Neuron (in vitro differentiated cells): ENCODE results near the gene KRT74.

ENCODE experiments used
- H2AFZ ChIP-seq: one replicate; pipeline ENCODE4 v1.6.1; 2013; ENCODE audit warnings: low read depth, mild to moderate bottlenecking, inconsistent platforms, low read length, moderate library complexity
- H3K27me3 ChIP-seq: one replicate; pipeline ENCODE4 v1.6.1; 2013; ENCODE audit warnings: low read length; ENCODE audit not compliant: insufficient read depth
- H3K36me3 ChIP-seq: one replicate; pipeline ENCODE4 v1.6.1; 2013; ENCODE audit warnings: low read length; ENCODE audit not compliant: insufficient read depth
- H3K4me1 ChIP-seq: one replicate; pipeline ENCODE4 v1.6.1; 2013; ENCODE audit warnings: low read length; ENCODE audit not compliant: insufficient read depth
- H3K4me3 ChIP-seq: 2 replicates; pipeline ENCODE4 v1.5.1; 2013; ENCODE audit warnings: mild to moderate bottlenecking, low read length, moderate library complexity
- H3K9me3 ChIP-seq: one replicate; pipeline ENCODE4 v1.6.1; 2013; ENCODE audit warnings: low read length

KRT74 gene

GRCh38 chr12:52537101-52537500, 36.5 kb downstream of the KRT74 start:
- no peaks in the 10 kb centered on the region for H3K9me3 ChIP-seq
- no peak overlapping the region for H2AFZ ChIP-seq
- no peaks in the 10 kb centered on the region for H3K4me1 ChIP-seq
- H3K27me3 ChIP-seq = no peaks in the 10 kb centered on the region
- no peak overlapping the region for H3K4me3 ChIP-seq
- no peaks in the 10 kb centered on the region for H3K36me3 ChIP-seq

DNA sequence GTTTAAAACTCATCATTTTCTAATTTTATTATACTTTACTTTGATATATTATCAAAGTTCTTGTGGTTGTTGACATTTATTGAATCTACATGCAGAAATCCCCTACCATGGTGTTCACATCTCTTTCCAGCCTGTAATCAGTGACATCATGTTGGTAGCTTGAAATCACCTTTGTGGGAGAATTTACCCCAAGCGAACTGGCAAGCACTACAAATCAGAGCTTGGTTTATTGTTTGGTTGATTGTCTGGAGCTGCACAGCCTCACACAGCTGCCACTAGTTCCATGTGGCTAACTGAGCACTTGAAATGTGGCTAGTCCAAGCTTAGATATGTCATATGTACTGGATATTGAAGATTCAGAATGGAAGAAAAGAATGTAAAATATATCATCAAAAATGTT, 38.1 kb downstream of the KRT74 start:
- H3K4me3 ChIP-seq = no peak overlapping the region
- no peaks in the 10 kb centered on the region for H3K4me1 ChIP-seq
- no peaks in the 10 kb centered on the region for H3K27me3 ChIP-seq
- H3K36me3 ChIP-seq = no peaks in the 10 kb centered on the region
- H2AFZ ChIP-seq = no peak overlapping the region
- no peaks in the 10 kb centered on the region for H3K9me3 ChIP-seq

DNA sequence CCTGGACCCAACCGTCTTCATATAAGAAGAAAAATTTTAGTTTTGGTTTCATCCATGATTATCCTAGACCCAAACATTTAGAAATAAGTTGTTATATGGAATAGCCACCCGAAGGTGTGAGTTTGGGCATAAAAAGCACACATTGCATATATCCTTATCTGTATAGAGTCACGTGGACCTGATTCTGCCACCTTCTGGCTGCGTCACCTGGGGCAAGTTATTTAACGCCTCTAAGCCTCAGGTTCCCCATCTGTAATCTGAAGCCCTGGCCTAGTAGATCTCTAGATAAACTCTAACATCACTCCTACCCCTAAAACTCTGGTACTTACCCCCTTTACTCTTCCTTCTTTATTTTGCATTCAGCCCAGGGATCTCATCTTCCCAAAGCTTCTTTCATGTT, 39.2 kb downstream of the KRT74 start:
- H3K36me3 ChIP-seq = no peaks in the 10 kb centered on the region
- H3K9me3 ChIP-seq = no peaks in the 10 kb centered on the region
- no peaks in the 10 kb centered on the region for H3K4me1 ChIP-seq
- no peak overlapping the region for H3K4me3 ChIP-seq
- H3K27me3 ChIP-seq = no peaks in the 10 kb centered on the region
- no peak overlapping the region for H2AFZ ChIP-seq

GRCh38 chr12:52533686-52534470, 39.8 kb downstream of the KRT74 start:
- H3K9me3 ChIP-seq = no peaks in the 10 kb centered on the region
- H3K36me3 ChIP-seq = no peaks in the 10 kb centered on the region
- no peak overlapping the region for H2AFZ ChIP-seq
- no peak overlapping the region for H3K4me3 ChIP-seq
- no peaks in the 10 kb centered on the region for H3K4me1 ChIP-seq
- no peaks in the 10 kb centered on the region for H3K27me3 ChIP-seq

GRCh38 chr12:52532636-52533035, 41.0 kb downstream of the KRT74 start:
- H3K4me3 ChIP-seq = no peak overlapping the region
- H3K36me3 ChIP-seq = no peaks in the 10 kb centered on the region
- H3K27me3 ChIP-seq = no peaks in the 10 kb centered on the region
- no peak overlapping the region for H2AFZ ChIP-seq
- no peaks in the 10 kb centered on the region for H3K4me1 ChIP-seq
- H3K9me3 ChIP-seq = no peaks in the 10 kb centered on the region

- no peak overlapping the region for H3K4me3 ChIP-seq
- H3K4me1 ChIP-seq = no peaks in the 10 kb centered on the region
- H2AFZ ChIP-seq = no peak overlapping the region
- no peaks in the 10 kb centered on the region for H3K27me3 ChIP-seq
- H3K36me3 ChIP-seq = no peaks in the 10 kb centered on the region
- no peaks in the 10 kb centered on the region for H3K9me3 ChIP-seq
These were observed 41.9 kb downstream of the KRT74 start for GRCh38 chr12:52531566-52532300.

DNA sequence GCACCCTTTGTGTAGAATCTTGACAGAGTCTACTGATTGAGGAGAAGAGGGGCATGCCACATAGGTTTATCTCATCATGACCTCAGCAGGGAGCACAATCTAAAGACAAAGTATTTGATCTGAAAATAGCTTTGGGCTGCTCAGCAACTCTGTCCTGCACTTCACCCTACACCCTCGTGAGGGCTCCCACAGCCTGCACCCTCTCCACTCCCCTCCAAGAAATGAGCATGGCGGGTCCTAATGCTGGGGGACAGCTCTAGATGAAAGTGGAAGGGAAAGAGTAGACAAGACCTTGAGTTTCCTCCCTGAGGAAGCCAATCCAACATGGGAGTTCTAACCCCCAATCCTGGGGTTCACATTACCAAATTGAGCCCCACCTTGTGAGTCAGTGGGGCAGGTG, 42.7 kb downstream of the KRT74 start:
- no peak overlapping the region for H2AFZ ChIP-seq
- H3K9me3 ChIP-seq = no peaks in the 10 kb centered on the region
- H3K4me3 ChIP-seq = no peak overlapping the region
- no peaks in the 10 kb centered on the region for H3K27me3 ChIP-seq
- H3K36me3 ChIP-seq = no peaks in the 10 kb centered on the region
- H3K4me1 ChIP-seq = no peaks in the 10 kb centered on the region

GRCh38 chr12:52530366-52530765, 43.3 kb downstream of the KRT74 start:
- H3K4me1 ChIP-seq = no peaks in the 10 kb centered on the region
- H3K9me3 ChIP-seq = no peaks in the 10 kb centered on the region
- no peak overlapping the region for H2AFZ ChIP-seq
- H3K36me3 ChIP-seq = no peaks in the 10 kb centered on the region
- no peaks in the 10 kb centered on the region for H3K27me3 ChIP-seq
- no peak overlapping the region for H3K4me3 ChIP-seq

DNA sequence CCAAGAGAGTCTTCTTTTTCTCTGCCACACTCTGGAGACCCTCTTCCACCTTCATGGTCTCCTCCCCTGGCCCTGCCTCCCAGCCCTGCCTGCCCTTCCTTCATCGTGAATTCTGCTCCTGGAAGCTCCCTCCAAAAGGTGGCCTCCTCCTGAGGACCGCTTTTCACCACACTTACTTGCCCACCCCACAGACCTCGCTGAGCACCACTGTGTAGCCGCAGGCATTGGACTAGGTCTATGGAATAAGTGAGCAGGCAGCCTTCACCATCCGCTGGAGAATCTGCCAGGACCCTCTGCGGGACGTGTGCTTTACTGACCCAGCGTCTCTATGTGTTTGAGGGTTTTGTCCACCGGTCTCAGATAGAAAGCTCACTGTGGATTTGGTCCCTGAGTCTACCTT, 43.8 kb downstream of the KRT74 start:
- Histone ChIP-seq H3K36me3 (no peaks in the 10 kb centered on the region), H3K9me3 (no peaks in the 10 kb centered on the region), H3K4me1 (no peaks in the 10 kb centered on the region), H3K27me3 (no peaks in the 10 kb centered on the region), H3K4me3 (no peak overlapping the region), H2AFZ (no peak overlapping the region)

- Histone ChIP-seq H3K36me3 (no peaks in the 10 kb centered on the region), H3K4me3 (no peak overlapping the region), H3K4me1 (no peaks in the 10 kb centered on the region), H3K9me3 (no peaks in the 10 kb centered on the region), H2AFZ (no peak overlapping the region), H3K27me3 (no peaks in the 10 kb centered on the region)
These were observed 44.2 kb downstream of the KRT74 start for GRCh38 chr12:52529417-52529816.

DNA sequence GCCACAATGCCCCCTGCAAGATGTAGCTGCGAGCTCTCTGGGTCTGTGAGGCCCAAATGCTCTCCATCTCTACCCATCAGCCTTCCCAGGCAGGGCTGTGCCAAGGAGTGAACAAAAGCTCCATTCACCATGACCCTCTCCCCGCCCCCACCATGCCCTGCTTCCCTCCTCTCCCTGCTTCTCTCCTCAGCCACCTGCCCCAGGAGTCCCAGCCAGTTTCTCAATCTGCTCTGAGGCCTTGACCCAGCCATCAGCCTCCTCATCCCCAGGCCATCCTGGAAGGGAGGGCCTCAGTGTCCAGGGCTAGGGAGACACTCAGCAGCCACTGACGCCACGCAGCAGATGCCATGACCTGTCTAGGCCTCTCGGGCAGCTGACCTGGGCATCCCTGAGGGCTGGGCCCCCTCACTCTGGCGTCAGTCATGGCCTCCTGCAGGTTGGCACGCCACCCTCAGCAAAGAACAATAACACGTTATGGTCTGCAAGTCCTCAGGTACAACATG, 45.0 kb downstream of the KRT74 start:
- no peak overlapping the region for H3K4me3 ChIP-seq
- no peaks in the 10 kb centered on the region for H3K36me3 ChIP-seq
- H3K9me3 ChIP-seq = no peaks in the 10 kb centered on the region
- H3K27me3 ChIP-seq = no peaks in the 10 kb centered on the region
- no peak overlapping the region for H2AFZ ChIP-seq
- no peaks in the 10 kb centered on the region for H3K4me1 ChIP-seq

- H3K9me3 ChIP-seq = no peaks in the 10 kb centered on the region
- H3K36me3 ChIP-seq = no peaks in the 10 kb centered on the region
- no peak overlapping the region for H2AFZ ChIP-seq
- no peaks in the 10 kb centered on the region for H3K27me3 ChIP-seq
- H3K4me1 ChIP-seq = no peaks in the 10 kb centered on the region
- no peak overlapping the region for H3K4me3 ChIP-seq
These were observed 46.4 kb downstream of the KRT74 start for GRCh38 chr12:52527121-52527800.

DNA sequence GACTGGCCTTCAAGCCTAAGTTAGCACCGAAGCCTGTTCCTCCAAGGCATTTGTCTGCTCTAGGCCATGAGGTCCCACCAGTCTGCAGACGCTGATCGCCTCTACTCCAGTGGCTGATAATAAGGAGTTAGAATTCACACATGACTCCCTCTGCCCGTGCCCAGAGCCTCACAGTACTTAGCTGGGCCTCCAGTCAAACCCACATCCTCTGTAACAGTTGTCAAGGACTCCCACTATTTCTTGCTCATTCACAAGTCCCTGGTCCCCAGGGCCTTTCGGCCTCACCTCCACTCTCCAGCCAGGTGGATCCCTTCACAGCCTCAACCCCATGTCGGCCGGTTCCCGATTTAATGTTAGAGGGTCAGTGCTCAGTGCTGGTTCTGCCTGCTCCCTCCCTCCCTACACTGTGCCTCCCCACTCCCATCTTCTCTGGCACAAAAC, 47.1 kb downstream of the KRT74 start:
- Histone ChIP-seq H3K4me3 (no peak overlapping the region), H2AFZ (no peak overlapping the region), H3K9me3 (no peaks in the 10 kb centered on the region), H3K4me1 (no peaks in the 10 kb centered on the region), H3K27me3 (no peaks in the 10 kb centered on the region), H3K36me3 (no peaks in the 10 kb centered on the region)
